Adipose tissue (tissue), 3 donors: ENCODE results near the gene TTYH3. TPM values are rescaled to one million over a fixed set of nuclear protein-coding genes. Genes with fewer than 3 reads are reported as not detected.

Source experiments
- H3K27ac ChIP-seq: one replicate; pipeline ENCODE4 v1.5.1; 2013; ENCODE audit warnings: low read depth, low read length
- WGBS, 3 donors: extraction: QIAGEN DNeasy Blood & Tissue Kit; methylation state at CpG; one replicate each; pipeline ENCODE4 v1.1.7; 2013; 5-methylcytosine and 5-hydroxymethylcytosine counted together
- polyA plus RNA-seq, 3 donors: library from polyadenylated mRNA; stranded (reverse); fragments of 200-250 nt; gene quantifications; one replicate each; pipeline ENCODE4 v1.2.3, GENCODE V29; 2013
- donor health status: healthy with polysubstance abuse.
- donor health status: Bipolar disorder and iron deficiency.
- donor health status: healthy.

The TTYH3 gene
- polyA plus RNA-seq, 3 donors = 7.2 to 49.8 (median 26.4) TPM

GRCh38 chr7:2641406-2642393 lies 9.9 kb downstream of the TTYH3 start:
- WGBS, 3 donors = 24 to 44% (median 28%) methylated on average over 39 of the region's 39 CpGs
- no peak overlapping the region for H3K27ac ChIP-seq

DNA sequence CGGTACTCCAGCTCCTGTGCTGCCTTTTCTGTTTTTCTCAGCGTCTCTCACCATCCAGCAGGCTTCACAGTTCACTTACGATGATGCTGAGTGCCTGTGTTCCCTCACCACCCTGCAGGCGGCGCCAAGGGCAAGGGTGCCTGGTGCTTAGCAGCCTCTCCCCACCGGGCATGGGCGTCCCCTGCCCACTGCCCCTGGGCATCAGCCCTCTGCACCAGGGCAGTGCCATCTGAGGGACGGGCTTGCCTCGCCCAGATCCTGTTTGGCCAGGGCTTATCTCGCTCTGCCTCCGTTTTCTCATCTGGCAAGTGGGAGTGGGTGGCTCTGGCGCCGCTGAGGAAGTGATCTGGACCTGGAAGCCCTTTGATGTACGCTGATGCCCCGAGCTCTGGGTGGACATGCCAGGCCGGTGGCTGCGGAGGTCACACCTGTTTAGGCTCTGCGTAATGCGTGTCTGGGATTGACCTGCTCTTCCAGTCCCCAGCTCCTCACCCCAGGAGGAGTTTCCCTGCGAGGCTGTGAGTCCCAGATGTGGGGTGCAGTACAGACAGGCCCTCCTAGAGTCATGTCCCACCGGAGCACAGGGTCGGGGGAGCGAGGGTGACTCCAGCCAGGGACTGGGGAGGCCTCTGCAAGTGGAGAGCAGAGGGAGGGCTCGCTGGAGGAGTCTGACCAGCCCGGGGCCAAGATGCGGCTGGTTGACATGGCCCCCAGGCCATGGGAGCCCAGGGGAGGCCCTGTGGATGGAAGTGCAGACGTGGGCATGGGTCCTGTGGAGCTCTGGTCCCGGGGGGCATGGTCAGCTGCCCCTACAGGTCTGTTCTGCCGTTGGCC lies 11.8 kb downstream of the TTYH3 start:
- no peak overlapping the region for H3K27ac ChIP-seq
- 82 to 85% (median 84%) methylated on average over 29 of the region's 29 CpGs for WGBS, 3 donors

- H3K27ac ChIP-seq = no peak overlapping the region
- whole genome bisulfite sequencing, 3 donors = 75 to 83% (median 76%) methylated on average over 6 of the region's 6 CpGs
These were observed 12.4 kb downstream of the TTYH3 start for GRCh38 chr7:2644220-2644561.

DNA sequence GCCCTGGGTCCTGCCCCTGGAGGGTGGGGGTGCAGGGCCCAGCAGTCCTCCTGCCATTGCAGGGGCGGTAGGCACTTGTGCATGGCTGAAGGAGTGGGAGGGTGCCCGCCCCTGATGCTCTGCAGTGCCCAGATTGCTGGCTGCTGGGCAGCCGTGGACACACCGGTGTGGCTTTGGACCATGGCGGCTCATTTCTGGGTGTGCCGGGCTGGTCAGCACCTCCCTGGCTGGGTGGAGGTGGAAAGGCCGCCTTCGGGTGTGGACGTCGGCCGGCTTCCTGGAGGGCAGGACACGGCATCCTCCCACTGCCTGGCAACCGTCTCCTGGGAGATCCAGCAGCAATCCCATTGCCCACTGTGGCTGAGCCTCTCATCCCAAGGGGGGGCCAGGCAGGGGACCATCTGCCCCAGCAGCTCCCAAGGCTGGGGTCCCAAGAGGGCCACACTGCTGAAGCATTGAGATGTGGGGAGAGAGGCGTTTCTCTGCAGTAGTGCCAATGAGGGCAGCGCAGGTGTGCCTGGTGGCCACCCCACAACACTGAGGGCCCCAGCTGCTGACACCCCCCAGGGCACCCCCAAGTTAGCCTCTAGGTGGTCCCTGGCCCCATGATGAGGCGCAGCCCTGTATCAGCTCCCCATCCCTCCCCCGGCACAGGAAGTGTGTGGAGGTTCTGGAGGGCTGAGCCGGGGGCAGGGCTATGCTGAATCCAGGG lies 12.9 kb downstream of the TTYH3 start:
- H3K27ac ChIP-seq = no peak overlapping the region
- 52 to 83% (median 54%) methylated on average over 18 of the region's 18 CpGs for WGBS, 3 donors

GRCh38 chr7:2645274-2645868 lies 13.6 kb downstream of the TTYH3 start:
- WGBS, 3 donors = 32 to 75% (median 47%) methylated on average over 14 of the region's 14 CpGs
- H3K27ac ChIP-seq = no peak overlapping the region

DNA sequence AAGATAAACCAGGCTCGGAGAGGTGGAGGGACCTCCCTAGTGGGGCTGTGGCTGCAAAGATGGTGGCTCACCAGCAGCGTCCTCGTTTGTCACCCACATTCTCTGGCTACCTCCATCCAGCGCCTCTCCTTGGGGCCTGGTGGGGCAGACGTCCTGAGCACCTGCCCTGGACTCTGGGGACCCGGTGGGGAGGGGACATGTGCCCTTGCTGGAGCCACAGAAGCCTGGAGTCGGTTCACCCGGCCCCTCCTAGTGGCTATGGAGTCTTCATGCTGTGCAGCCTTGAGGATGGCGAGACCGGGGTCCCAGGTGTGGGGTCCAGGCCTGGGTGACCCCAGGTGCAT lies 14.5 kb downstream of the TTYH3 start:
- H3K27ac ChIP-seq = no peak overlapping the region
- 83 to 88% (median 83%) methylated on average over 10 of the region's 10 CpGs for WGBS, 3 donors

DNA sequence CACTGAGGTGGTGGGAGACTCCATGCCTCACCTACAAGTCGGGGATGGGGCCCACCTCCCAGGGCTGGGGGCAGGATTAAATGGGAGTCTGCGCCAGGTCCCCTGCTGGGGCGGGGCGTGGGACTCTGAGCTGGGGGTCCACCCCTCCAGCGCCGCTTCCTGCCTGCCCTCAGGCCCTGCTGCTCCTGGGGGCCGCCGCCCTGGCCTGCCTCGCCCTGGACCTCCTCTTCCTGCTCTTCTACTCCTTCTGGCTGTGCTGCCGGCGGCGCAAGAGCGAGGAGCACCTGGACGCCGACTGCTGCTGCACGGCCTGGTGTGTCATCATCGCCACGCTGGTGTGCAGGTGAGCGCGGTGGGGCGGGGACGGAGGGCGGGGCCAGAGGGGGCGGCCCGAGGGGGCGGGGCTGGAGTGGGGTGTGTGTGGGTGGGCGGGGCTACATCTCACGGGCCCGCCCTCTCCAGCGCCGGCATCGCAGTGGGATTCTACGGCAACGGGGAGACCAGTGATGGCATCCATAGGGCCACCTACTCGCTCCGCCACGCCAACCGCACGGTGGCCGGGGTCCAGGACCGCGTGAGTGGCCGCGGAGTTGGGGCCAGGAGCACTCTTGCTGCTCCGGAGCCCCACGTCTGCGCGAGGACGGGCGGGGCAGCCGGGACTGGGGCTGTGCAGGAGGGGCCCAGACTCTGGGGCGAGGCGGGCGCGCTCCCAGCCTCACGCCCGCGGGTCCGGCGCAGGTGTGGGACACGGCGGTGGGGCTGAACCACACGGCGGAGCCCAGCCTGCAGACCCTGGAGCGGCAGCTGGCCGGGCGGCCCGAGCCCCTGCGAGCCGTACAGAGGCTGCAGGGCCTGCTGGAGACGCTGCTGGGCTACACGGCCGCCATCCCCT lies 15.1 kb downstream of the TTYH3 start:
- no peak overlapping the region for H3K27ac ChIP-seq
- WGBS, 3 donors = 86 to 88% (median 86%) methylated on average over 63 to 73 of the region's 73 CpGs

GRCh38 chr7:2647594-2648172 lies 15.9 kb downstream of the TTYH3 start:
- no peak overlapping the region for H3K27ac ChIP-seq
- WGBS, 3 donors = 92 to 93% (median 92%) methylated on average over 15 of the region's 15 CpGs

- 86 to 93% (median 89%) methylated on average over 17 to 18 of the region's 18 CpGs for WGBS, 3 donors
- no peak overlapping the region for H3K27ac ChIP-seq
These were observed 17.5 kb downstream of the TTYH3 start for GRCh38 chr7:2649139-2649838.

DNA sequence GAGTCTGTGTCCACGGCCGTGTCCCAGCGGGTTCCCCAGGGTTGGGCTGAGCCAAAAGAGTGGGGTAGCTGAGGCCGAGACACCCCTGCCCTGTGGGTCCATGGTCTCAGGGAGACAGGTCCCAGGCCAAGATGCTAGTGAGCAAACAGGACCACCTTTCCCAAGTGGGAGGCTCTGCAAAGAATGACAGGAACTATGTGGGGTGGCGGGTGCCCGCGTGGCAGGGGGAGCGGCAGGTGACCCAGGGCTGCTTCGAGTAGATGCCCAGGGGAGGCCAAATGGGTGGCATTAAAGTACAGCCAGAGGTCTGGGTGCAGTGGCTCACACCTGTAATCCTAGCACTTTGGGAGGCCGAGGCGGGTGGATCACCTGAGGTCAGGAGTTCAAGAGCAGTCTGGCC lies 18.2 kb downstream of the TTYH3 start:
- 93 to 96% (median 93%) methylated on average over 11 of the region's 11 CpGs for WGBS, 3 donors
- H3K27ac ChIP-seq = no peak overlapping the region

DNA sequence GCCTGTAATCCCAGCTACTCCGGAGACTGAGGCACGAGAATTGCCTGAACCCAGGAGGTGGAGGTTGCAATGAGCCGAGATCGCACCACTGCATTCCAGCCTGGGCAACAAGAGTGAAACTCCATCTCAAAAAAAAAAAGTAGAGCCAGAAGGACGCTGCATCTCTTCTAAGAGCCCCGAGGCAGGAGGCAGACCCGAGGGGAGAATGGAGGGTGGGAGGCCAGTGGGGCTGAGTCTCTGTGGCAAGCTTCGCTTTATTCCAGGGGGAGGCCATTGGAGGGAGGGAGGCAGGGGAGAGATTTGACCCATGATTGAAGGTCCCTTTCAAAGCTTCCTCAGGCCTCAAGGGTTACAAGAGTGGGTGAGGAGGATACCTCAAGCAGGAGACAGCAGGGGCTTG lies 18.7 kb downstream of the TTYH3 start:
- H3K27ac ChIP-seq = no peak overlapping the region
- WGBS, 3 donors = 76 to 94% (median 81%) methylated on average over 8 of the region's 8 CpGs

- H3K27ac ChIP-seq = no peak overlapping the region
- 68 to 89% (median 71%) methylated on average over 15 of the region's 15 CpGs for WGBS, 3 donors
These were observed 19.6 kb downstream of the TTYH3 start for GRCh38 chr7:2651336-2651735.

DNA sequence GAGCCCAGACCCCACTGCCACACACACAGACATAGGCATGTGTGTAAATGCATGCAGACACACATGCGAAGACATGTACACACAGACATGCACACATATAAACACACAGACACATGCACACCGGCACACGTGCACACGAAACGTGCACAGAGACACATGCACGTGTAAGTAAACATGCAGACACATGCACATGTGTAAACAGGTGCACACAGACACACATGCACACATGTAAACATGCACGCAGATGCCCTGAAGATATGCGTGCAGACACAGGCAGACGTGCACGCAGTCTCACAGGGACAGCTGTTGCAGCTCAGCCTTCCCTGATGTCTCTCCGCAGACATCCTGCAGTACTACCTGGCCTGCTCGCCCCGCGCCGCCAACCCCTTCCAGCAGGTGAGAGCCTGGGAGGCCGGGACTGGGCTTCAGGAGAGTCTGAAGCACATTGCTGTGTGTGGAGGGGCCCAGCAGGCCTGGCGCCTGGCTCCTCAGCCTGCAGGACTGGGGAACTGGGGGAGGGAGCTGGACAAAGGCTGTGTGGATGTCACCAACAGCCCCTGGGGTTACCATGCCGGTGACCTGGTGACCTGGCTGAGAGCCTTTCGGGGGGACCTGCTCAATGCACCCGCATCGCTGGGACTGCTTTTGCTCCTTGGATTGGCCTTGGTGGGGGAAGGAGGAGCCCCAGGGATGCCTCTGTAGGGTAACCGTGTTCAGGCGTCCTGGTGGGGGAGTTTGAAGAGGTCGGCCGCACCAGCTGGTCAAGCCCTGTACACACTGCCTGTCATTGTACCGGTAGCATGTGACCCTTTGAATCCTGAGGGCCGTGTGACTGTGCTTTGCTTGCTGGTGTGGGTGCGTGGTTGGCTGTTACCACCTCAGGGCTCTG lies 20.3 kb downstream of the TTYH3 start:
- WGBS, 3 donors = 89 to 94% (median 93%) methylated on average over 28 of the region's 28 CpGs
- H3K27ac ChIP-seq = no peak overlapping the region

DNA sequence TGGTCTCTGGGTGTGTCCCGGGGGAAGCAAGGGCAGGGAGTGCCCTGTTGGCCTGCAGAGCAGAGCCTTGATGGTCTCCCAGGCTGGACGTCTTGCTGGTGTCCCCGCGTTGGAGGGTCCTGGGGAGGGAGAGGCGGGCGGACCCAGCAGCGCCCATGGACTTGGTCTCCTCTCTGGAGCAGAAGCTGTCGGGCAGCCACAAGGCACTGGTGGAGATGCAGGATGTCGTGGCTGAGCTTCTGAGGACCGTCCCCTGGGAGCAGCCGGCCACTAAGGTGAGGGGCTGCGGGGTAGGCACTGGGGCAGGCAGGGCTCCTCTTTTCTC lies 20.9 kb downstream of the TTYH3 start:
- 92 to 97% (median 95%) methylated on average over 8 to 12 of the region's 12 CpGs for WGBS, 3 donors
- no peak overlapping the region for H3K27ac ChIP-seq

GRCh38 chr7:2654059-2654458 lies 22.3 kb downstream of the TTYH3 start:
- H3K27ac ChIP-seq = no peak overlapping the region
- WGBS, 3 donors = 84 to 90% (median 88%) methylated on average over 5 of the region's 5 CpGs
